GM19372 (cell line): ENCODE measurements around the gene STEAP4.

Experiments used
- ATAC-seq: cut with Tn5 transposase; IDR thresholded peaks from one replicate; pipeline ENCODE4 v1.9.1; 2021; ENCODE audit warnings: mild to moderate bottlenecking, low read depth, moderate library complexity; ENCODE audit not compliant: unreplicated experiment

The STEAP4 gene

GRCh38 chr7:88306590-88307048 lies at the start of gene STEAP4:
STEAP4 (minus strand) TSS chr7:88306894; CDS start chr7:88284269, 22,625 bp downstream.
- no peak for ATAC-seq

DNA sequence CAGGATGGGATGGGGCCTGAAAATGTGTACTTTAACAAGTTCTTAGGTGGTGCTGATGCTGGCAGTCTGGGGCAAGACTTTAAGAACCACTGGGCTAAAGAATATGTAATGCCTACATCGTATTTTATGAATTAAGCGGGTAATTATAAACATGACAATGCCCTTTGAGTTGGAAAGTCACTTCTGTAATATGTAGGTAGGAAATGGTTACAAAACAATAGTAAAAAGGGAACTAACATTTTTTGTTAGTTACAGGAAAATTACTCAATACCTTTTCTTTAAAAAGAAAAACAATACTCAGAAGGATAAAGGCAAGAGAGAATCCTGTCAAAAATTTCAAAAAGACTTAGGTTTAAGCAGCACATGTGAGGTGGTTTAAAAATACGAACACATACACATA lies 48.3 kb upstream of the STEAP4 start:
- no peak for ATAC-seq

DNA sequence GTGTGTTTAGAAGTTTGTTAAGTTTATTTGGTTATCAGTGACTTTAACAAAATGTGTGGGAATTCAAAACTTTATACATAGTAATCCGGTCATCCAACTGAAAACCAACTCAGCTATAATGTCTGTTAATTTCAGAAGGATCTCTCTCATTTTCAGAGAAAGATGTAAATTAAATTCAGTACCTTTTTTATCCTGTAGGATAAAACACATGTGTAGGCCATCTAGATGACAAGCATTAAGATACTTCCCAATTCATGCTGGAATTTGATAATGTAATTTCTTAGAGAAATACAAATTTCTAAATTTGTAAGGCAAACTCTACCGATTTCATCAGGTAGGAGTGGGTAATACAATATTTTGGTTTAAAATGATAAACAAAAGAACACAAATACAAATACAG lies 43.4 kb upstream of the STEAP4 start:
- no peak for ATAC-seq

DNA sequence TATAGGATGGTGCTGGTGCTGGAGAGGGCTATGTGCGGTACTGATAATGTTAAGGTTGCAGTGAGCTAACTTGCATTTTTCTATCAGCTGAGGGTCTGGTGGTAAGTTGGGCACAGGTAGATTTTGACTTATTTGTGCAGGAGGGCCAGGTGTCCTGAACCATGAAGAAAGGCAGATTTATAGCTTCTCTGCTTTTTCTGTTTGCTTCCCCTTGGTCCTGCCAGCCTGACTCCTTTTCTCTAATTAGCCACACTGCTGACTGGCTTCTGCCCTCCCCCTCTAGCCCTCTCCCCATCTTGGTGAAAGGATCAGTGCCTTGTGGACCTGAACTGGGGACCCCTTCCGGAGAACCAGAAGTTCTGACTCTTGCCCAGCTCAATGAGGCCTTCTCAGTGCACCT lies 40.8 kb upstream of the STEAP4 start:
- no peak for ATAC-seq

DNA sequence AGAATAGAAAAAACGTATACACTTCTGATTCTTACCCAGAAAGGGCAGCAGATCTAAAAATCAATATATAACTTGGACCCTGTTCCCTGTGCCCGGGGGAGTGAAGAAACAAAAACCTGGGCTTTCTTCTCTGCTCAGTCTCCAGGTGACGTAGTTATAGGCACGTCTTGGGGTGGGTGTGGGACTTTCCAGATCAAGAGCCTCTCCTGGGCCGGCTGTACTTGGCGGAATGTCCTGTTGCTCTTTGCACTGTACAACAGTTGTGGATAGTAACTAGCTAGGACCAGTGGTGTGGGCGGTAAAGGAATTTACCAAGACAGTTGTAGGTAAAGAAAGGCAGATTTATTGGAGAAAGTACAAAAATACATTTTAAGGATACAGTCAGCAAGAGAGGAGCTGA lies 40.4 kb upstream of the STEAP4 start:
- ATAC-seq = no peak

DNA sequence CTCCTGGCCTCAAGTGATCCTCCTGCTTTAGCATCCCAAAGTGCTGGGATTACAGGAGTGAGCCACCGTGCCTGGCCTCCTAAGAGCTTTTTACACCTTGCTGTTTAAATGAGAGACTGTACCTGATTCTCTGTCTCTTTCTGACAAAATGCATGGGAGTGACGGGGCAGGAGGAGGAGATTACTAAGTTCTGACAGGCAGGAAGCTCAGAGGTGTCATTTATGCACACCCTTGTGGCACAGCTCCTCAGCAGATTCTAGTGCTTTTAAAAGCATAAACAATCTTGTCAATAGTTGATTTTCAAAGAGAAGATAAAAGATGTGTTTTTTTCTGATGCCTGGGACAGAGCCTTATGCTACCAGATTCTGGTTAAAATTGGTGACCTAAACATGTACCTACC lies 39.7 kb upstream of the STEAP4 start:
- no peak for ATAC-seq

DNA sequence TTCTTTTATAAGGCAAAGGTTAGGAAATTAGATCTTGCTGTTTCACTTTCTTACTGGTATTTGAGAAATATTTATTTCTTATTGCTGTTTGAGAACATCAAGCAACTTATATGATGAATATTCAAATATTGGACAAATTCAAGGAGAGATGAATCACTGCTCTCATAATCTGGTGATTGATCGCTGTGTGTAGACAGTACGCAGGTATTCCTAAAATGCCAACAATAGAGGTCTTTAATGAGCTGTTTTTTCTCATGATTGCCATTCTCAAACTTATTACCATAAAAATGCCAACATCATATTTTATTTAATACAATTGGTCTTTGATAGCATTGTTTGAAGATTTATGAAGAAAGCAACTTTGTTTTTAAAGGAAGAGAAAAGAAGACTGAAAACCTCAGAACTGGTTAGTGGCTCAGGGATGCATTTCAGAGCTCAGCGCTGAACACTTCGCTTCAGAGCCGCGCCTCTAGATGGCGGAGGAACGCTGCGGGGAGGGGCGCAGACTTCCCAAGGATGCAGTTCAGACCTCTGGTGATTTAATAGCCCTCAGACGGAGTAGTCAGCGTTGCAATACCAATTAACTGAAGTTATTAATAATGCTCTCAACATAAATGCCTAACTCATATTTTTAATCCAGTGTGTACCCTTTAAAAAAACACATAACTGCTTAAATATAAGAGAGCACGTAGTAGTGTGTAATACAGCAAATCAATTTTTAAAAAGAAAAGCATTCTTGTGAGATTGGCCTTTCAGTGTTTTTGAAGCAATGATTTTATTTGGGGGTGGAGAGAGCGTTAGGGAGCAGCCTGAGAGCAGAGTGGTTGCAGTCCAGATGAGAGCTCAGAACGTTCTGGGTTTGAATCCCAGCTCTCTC lies 38.5 kb upstream of the STEAP4 start:
- ATAC-seq = no peak

DNA sequence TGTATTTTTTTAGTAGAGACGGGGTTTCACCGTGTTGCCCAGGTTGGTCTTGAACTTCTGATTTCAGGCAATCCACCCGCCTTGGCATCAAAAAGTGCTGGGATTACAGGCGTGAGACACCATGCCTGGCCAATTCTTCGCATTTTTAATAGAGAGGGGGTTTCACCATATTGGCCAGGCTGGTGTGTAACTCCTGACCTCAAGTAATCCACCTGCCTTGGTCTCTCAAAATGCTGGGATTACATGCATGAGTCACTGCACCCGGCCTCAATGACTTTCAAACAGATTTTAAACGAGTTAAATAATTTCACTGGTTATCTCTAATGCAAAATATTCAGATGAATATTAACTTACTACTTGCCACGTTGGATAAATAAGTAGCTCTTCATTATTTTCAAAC lies 37.6 kb upstream of the STEAP4 start:
- no peak for ATAC-seq

- no peak for ATAC-seq
Measured at GRCh38 chr7:88339195-88339922, 32.7 kb upstream of the STEAP4 start.

GRCh38 chr7:88338503-88338902 lies 31.8 kb upstream of the STEAP4 start:
- no peak for ATAC-seq

DNA sequence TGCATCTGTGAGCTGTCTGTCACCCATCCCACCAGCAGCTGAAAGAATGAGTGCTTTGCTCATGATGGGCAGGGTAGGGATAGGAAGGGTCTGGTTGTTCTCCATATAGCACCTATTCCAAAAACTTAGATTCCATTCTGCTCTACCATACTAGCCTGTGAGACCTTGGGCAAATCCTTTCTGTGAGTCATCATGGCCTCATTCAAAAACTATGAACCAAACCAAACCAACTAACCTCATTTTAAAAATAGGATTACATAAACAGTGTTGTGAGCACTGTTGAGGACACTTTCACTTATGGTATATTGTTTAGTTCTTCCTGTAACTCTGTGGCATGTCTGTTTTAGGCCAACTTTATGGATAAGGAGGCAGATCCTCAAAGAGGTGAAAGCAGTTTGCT lies 30.9 kb upstream of the STEAP4 start:
- no peak for ATAC-seq

DNA sequence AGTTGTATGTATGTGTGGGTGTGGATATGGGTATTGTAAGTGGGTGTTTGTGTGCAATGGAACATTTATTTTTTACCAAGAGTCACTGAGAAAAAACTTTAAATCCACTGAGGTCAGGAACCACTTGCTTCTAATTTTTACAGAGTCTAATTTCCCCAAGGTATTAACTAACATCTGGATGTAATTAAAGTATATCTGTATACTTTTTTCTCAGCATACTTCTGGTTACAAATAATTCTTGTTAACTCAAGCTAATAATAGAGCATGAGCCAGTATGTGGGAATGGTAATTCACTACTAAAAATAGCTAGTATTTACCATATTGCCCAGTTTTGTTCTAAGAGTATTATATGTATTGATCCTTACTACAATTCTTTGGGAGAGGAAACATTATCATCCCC lies 24.6 kb upstream of the STEAP4 start:
- no peak for ATAC-seq

DNA sequence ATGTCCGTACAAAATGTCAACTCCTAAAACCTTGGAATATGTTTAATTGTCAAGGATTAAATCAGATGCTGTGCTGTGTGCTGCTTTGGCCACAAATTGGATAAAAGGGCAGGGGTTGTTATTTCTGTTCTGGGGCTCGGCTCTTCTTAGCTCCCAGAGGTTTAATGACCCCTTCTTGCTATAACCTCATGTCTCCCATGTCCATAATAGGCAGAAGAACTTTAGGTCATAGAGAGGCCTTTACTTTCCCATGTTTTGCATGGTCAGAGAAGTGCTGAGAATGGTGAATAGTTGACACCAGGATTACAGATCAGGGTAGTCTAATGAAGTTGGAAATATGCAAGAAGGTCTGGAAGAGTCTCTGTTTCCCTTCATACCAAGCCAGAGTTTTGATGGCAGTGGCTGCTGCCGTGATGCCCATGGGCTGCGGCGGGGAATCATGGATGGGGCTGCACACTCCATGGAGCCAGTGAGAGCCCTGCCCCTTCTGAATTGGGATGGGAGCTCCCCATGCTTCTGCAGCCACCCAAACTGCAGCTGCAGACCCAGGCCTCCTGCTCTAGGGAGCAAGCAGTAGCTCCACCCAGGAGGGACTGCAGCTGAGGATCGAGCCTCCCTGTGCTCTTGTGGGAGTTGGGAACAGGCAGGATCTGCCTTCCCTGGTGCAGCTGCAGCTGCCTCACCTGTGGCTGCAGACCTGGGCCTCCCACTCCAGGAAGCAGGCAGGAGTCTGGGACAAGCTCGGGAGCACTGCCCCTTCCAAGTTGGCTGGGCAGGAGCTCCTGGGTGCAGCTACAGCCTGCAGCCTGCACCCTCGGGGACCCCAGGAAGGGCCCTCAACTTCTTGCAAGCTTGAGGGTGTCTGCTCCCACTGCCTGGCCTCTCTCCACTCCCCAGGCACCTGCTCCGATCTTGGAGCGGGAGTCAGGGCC lies 23.1 kb upstream of the STEAP4 start:
- ATAC-seq = no peak

GRCh38 chr7:88328787-88329186 lies 22.1 kb upstream of the STEAP4 start:
- no peak for ATAC-seq

- no peak for ATAC-seq
Measured at GRCh38 chr7:88324699-88325098, 18.0 kb upstream of the STEAP4 start.

- ATAC-seq = no peak
Measured at GRCh38 chr7:88322151-88322550, 15.5 kb upstream of the STEAP4 start.

DNA sequence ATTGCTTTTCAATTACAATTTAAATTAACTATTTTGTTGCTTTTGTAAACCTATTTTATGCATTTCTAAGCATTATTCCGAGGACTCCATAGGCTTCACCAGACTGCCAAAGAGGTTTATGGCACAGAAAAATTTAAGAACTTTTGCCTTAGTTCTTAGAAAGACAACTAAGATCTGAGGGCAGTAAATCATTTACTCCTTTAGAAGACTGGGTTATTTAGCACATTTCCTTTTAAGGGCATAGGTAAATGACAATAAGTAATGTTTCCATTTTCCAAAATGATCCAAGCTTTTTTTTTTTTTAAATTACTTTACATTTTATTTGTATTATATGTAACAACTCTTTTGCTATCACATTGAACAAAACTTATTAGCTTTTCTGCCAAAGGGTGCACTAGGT lies 15.0 kb upstream of the STEAP4 start:
- ATAC-seq = no peak

DNA sequence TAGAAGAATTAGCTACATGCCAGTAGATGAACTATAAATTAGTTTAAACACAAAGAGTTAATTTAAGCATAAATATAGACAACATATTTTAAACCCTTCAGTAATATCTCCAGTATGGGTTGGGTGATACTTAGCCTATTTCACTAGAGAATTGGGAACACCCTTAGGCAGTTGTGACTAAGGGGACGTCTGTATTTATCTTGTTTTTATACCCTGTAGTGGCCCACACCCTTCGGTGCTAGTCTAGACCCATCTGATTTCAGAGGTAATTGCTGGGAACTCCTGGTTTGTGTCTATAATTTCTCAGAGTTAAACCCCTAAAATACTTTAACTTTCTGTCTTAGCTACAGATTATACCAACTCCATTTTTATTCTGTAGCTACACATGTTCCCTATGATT lies 11.5 kb upstream of the STEAP4 start:
- ATAC-seq = no peak

DNA sequence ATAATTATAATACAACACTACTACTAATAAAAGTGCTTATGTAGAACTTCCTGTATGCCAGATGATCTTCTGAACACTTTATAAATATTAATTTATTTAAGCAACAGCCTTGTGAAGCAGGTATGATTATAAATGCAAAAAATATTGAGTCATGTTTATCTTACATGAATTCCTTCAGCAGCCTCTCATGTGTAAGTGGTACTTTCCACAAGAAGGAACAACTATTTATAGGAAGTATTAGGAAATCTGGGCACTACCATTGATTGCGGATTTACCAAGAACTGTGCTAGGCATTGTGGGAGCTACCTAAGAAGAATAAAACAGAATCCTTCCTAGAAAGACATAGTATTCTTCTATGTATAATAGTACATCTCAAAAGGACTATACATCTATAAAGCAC lies 10.7 kb upstream of the STEAP4 start:
- ATAC-seq = no peak

- no peak for ATAC-seq
Measured at GRCh38 chr7:88316456-88316855, 9.8 kb upstream of the STEAP4 start.

DNA sequence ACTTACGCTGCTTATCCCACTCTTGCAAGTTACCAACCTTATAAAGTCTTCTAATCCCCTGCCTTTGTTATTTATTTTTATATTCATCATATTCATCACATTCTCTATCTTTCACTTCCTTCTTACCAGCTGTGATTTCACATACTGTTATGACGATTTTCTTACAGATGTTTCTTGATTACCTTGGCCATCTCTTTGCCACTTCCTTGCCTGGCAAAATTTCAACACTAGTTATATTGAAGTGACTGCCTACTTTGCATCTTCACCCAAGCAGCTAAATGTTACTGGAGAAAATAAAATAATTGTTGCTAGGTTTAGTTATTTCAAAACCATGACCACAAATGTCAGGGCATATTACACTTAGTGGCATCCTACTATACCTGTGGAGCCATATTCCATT lies 8.8 kb upstream of the STEAP4 start:
- ATAC-seq = no peak
